Erythroblast (primary cell): ENCODE data around the gene TUBB2B.

Experiments used
- GATA1 ChIP-seq: IDR thresholded peaks from 2 replicates; pipeline ENCODE4 v1.6.1; 2011; ENCODE audit warnings: low read depth, mild to moderate bottlenecking, control low read depth, low read length, moderate library complexity
- POLR2A ChIP-seq: IDR thresholded peaks from 2 replicates; pipeline ENCODE4 v1.6.1; 2011; ENCODE audit warnings: mild to moderate bottlenecking, low read length

- TF ChIP-seq POLR2A = no peak
- no peak for TF ChIP-seq GATA1
These were observed 3.4 kb upstream of the TUBB2B start for GRCh38 chr6:3230900-3231246.
